Right lobe of liver (tissue), 6 donors: Measurements from ENCODE around the gene SLC7A6OS. TPM values are rescaled to one million over a fixed set of nuclear protein-coding genes. Genes with fewer than 3 reads are reported as not detected.

ENCODE experiments used
- ATAC-seq, 4 donors: fragments of 200-7000 bp; cut with Tn5 transposase; one replicate each; pipeline ENCODE4 v1.9.1; 2020; ENCODE audit warnings: mild to moderate bottlenecking in 4 of 4, moderate library complexity in 4 of 4
- DNase-seq, 3 donors: peaks; one replicate each; pipeline ENCODE4 v3.0.0-alpha.2; 2020
- H3K27ac ChIP-seq, 3 donors: fragments of 200-600 bp; one replicate each; pipeline ENCODE4 v1.8.0; 2022
- H3K27me3 ChIP-seq, 2 donors: fragments of 200-600 bp; one replicate each; pipeline ENCODE4 v1.8.0; 2022
- H3K36me3 ChIP-seq, 4 donors: fragments of 200-600 bp; sonication (generic) in 1 of 4; one replicate each; pipeline versions ENCODE4 v1.5.1 to v1.8.0; 2017 to 2022; ENCODE audit warnings: control low read depth in 1 of 4
- H3K4me1 ChIP-seq, 4 donors: fragments of 200-600 bp; sonication (generic) in 1 of 4; one replicate each; pipeline versions ENCODE4 v1.5.1 to v1.8.0; 2017 to 2022; ENCODE audit warnings: control low read depth in 1 of 4
- H3K4me3 ChIP-seq, 3 donors: fragments of 200-600 bp; one replicate each; pipeline ENCODE4 v1.8.0; 2022
- H3K9me3 ChIP-seq, 4 donors: fragments of 200-600 bp; sonication (generic) in 1 of 4; one replicate each; pipeline versions ENCODE4 v1.5.1 to v1.8.0; 2017 to 2022; ENCODE audit warnings: control low read depth in 1 of 4
- CTCF ChIP-seq, 4 donors: fragments of 200-600 bp in 3 of 4; fragments of 450-650 bp in 1 of 4; IDR thresholded peaks; one replicate each; pipeline versions ENCODE4 v1.5.1 to v1.8.0; 2016 to 2022; ENCODE audit warnings: antibody characterized with exemption in 4 of 4, mild to moderate bottlenecking in 2 of 4
- POLR2A ChIP-seq: fragments of 450-650 bp; IDR thresholded peaks from one replicate; pipeline ENCODE4 v1.6.1; 2017; ENCODE audit warnings: antibody characterized with exemption, mild to moderate bottlenecking
- WGBS: methylation state at CpG from one replicate; pipeline ENCODE4 v1.1.6; 2018; ENCODE audit warnings: low coverage, low lambda C conversion rate; ENCODE audit not compliant: insufficient coverage; ENCODE audit errors: missing lambda C conversion rate; 5-methylcytosine and 5-hydroxymethylcytosine counted together
- intact Hi-C, 2 donors: fragments of 100-400 bp; cut with DNase I; formaldehyde crosslinking; loops; one replicate each; pipeline versions ENCODE4 v1.11.2 to v1.14.1; 2022
- long read RNA-seq: library from polyadenylated mRNA; unstranded; transcript quantifications from one replicate; pipeline ENCODE4 v2.0.0, GENCODE V29; 2019
- total RNA-seq, 6 experiments: library from RNA; depleted of rRNA in 2 of 6; stranded (reverse); fragments of >200 nt in 2 of 6; fragmentation: NEBNext Ultra II Directional in 3 of 6; extraction: Animal tissue kit (Norgen Biotek cat#: 25700) in 3 of 6; gene quantifications; one replicate each; pipeline versions ENCODE4 v1.1.0 to v1.2.4, GENCODE V29; 2016 to 2023
- donor health status: DM: no; HTN: yes; CAD: no.
- donor health status: DM: no; HTN: no; CAD: no.
- donor health status: DM: no; HTN: no; CAD: no.
- donor health status: DM: no; HTN: yes; CAD: no.
- donor health status: DM: no; HTN: yes; CAD: no.

Gene SLC7A6OS
- total RNA-seq = 1 to 10 TPM; 4.0 to 5.4 (median 4.8) TPM
- long read RNA-seq, full-length matches to known transcripts = 1 of 2 reads
- long read RNA-seq, partial matches to known transcripts = 0 of 2 reads
- long read RNA-seq, other reads (novel, unspliced or antisense) = 1 of 2 reads

GRCh38 chr16:68310774-68311511 is at the start of gene SLC7A6OS, which contains the start of gene PRMT7:
Gene SLC7A6OS, minus strand, starts transcription at chr16:68310946. Its CDS starts 20 bp downstream, at chr16:68310926.
Gene PRMT7, plus strand, starts transcription at chr16:68311019. Its CDS starts 4,961 bp downstream, at chr16:68315980.
- peak; percentile 93 to 95 (median 94) for DNase-seq
- peak; percentile 98 to 100 (median 99) for ATAC-seq
- Histone ChIP-seq H3K4me3 (peak within 1 kb of the TSS; percentile 62 to 97 (median 95)), H3K4me1 (peaks cover 0 to 42% (median 14%) of the 10 kb centered on the region in 4 donors), H3K27ac (peak within 1 kb of the TSS; percentile 55 to 66 (median 65)), H3K36me3 (peaks cover 0 to 25% (median 6%) of the 10 kb centered on the region in 4 donors), H3K27me3 (no peaks in the 10 kb centered on the region), H3K9me3 (no peaks in the 10 kb centered on the region)
- peak; percentile 71 for TF ChIP-seq POLR2A
- peak; percentile 13 to 26 (median 20) for TF ChIP-seq CTCF (IDR thresholded peaks at IDR 0.05)
- intact Hi-C loops = no loop called here
- 0% methylated on average over 3 of the region's 62 CpGs for WGBS

- ATAC-seq (no peak), DNase-seq (peak in 1 of 3 donors; percentile 16)
- Histone ChIP-seq H3K9me3 (no peaks in the 10 kb centered on the region), H3K27ac (no peak overlapping the region), H3K4me1 (no peaks in the 10 kb centered on the region), H3K27me3 (no peaks in the 10 kb centered on the region), H3K36me3 (peaks cover 0 to 20% (median 0%) of the 10 kb centered on the region in 4 donors), H3K4me3 (no peak overlapping the region)
- WGBS = 90% methylated on average over 4 of the region's 23 CpGs
- no peak for TF ChIP-seq POLR2A
- no peak for TF ChIP-seq CTCF (IDR thresholded peaks at IDR 0.05)
- intact Hi-C loops = no loop called here
Observed at GRCh38 chr16:68359398-68360191, 48.8 kb upstream of the SLC7A6OS start.

GRCh38 chr16:68358951-68359350 is 48.2 kb upstream of the SLC7A6OS start:
- WGBS = no CpG with 5 or more reads among the region's 13 CpGs

More at GRCh38 chr16:68358951-68359350, 48.2 kb upstream of the SLC7A6OS start:
- no peak overlapping the region for H3K27ac ChIP-seq
- DNase-seq (peak in 1 of 3 donors; percentile 11), ATAC-seq (no peak)
- no peaks in the 10 kb centered on the region for H3K27me3 ChIP-seq
- no peak overlapping the region for H3K4me3 ChIP-seq
- TF ChIP-seq CTCF (IDR thresholded peaks at IDR 0.05) (no peak), POLR2A (no peak)
- H3K9me3 ChIP-seq = no peaks in the 10 kb centered on the region
- intact Hi-C loops = no loop called here
- no peaks in the 10 kb centered on the region for H3K4me1 ChIP-seq
- peaks cover 0 to 20% (median 3%) of the 10 kb centered on the region in 4 donors for H3K36me3 ChIP-seq
